ENCODE results near the gene MEAK7. TPM values are rescaled to one million over a fixed set of nuclear protein-coding genes. Genes with fewer than 3 reads are reported as not detected.

Gene MEAK7
- total RNA-seq, 1 donor from 2014 or later = 13.0 TPM

GRCh38 chr16:84482001-84482891 is 22.2 kb downstream of the MEAK7 start:
- ATAC-seq = peak in 1 of 2 donors; percentile 25

GRCh38 chr16:84481051-84481735 is 23.3 kb downstream of the MEAK7 start:
- ATAC-seq (no peak), DNase-seq (no peak)
- intact Hi-C loops (cut with DNase I) = no loop called here
- Histone ChIP-seq H3K36me3 (peaks cover 70% of the 10 kb centered on the region), H3K4me3 (no peak overlapping the region), H3K9me3 (no peaks in the 10 kb centered on the region), H3K4me1 (no peaks in the 10 kb centered on the region), H3K27me3 (ENCODE audit: low read depth) (no peaks in the 10 kb centered on the region), H3K27ac (no peak overlapping the region)
- TF ChIP-seq CTCF (IDR thresholded peaks at IDR 0.05) = no peak

More at GRCh38 chr16:84482001-84482891, 22.2 kb downstream of the MEAK7 start:
- Histone ChIP-seq H3K27me3 (ENCODE audit: low read depth) (no peaks in the 10 kb centered on the region), H3K9me3 (no peaks in the 10 kb centered on the region), H3K4me1 (no peaks in the 10 kb centered on the region), H3K36me3 (peaks cover 80% of the 10 kb centered on the region), H3K27ac (no peak overlapping the region), H3K4me3 (no peak overlapping the region)
- no peak for TF ChIP-seq CTCF (IDR thresholded peaks at IDR 0.05)
- intact Hi-C loops (cut with DNase I) = no loop called here
- no peak for DNase-seq

- Histone ChIP-seq H3K36me3 (peaks cover 58% of the 10 kb centered on the region), H3K4me1 (no peaks in the 10 kb centered on the region), H3K4me3 (no peak overlapping the region), H3K27ac (no peak overlapping the region), H3K27me3 (ENCODE audit: low read depth) (no peaks in the 10 kb centered on the region), H3K9me3 (no peaks in the 10 kb centered on the region)
- DNase-seq = no peak
- ATAC-seq = no peak
- no peak for TF ChIP-seq CTCF (IDR thresholded peaks at IDR 0.05)
- intact Hi-C loops (cut with DNase I) = loop anchor here (5.0 kb wide), 1 partner anchor 203 kb away; no protein-coding TSS in a partner anchor
Measured at GRCh38 chr16:84479716-84480450, 24.6 kb downstream of the MEAK7 start.

- Histone ChIP-seq H3K9me3 (no peaks in the 10 kb centered on the region), H3K4me1 (no peaks in the 10 kb centered on the region), H3K27ac (no peak overlapping the region), H3K36me3 (peaks cover 44% of the 10 kb centered on the region), H3K4me3 (no peak overlapping the region), H3K27me3 (ENCODE audit: low read depth) (no peaks in the 10 kb centered on the region)
- no peak for TF ChIP-seq CTCF (IDR thresholded peaks at IDR 0.05)
- DNase-seq (no peak), ATAC-seq (no peak)
- intact Hi-C loops (cut with DNase I) = loop anchor here (5.0 kb wide), 1 partner anchor 201 kb away; no protein-coding TSS in a partner anchor
Measured at GRCh38 chr16:84478172-84478947, 26.1 kb downstream of the MEAK7 start.
